PC-9 (cell line): ENCODE data around the gene SEC14L6.

Source experiments
- CTCF ChIP-seq: fragments of 200-600 bp; sonication (generic); conservative IDR thresholded peaks from 2 replicates; pipeline ENCODE4 v1.6.1; 2017; ENCODE audit warnings: mixed run types, antibody characterized with exemption, mild to moderate bottlenecking, moderate library complexity
- EZH2 ChIP-seq: fragments of 200-600 bp; sonication (generic); IDR thresholded peaks from 2 replicates; pipeline ENCODE4 v1.8.0; 2017; ENCODE audit warnings: antibody characterized with exemption, low read depth

GRCh38 chr22:30513462-30513861 lies 33.1 kb downstream of the SEC14L6 start:
- TF ChIP-seq CTCF, result no peak
- no peak for TF ChIP-seq EZH2
